Karpas-422 (cell line): Measurements from ENCODE around the gene KIF1B. TPM values are rescaled to one million over a fixed set of nuclear protein-coding genes. Genes with fewer than 3 reads are reported as not detected.

Source experiments
- DNase-seq: peaks from one replicate; pipeline ENCODE4 v3.0.0-alpha.2; 2015
- H2AFZ ChIP-seq: fragments of 200-600 bp; sonication (generic); 2 replicates; pipeline ENCODE4 v1.6.1; 2014; ENCODE audit warnings: antibody characterized with exemption, low read length, mixed read lengths
- H3K27ac ChIP-seq: fragments of 200-600 bp; sonication (generic); 2 replicates; pipeline ENCODE4 v1.5.1; 2014; ENCODE audit warnings: mild to moderate bottlenecking, low read length, moderate library complexity
- H3K27me3 ChIP-seq: fragments of 200-600 bp; sonication (generic); 2 replicates; pipeline ENCODE4 v1.6.1; 2014; ENCODE audit warnings: low read length, mixed read lengths
- H3K36me3 ChIP-seq: fragments of 200-600 bp; sonication (generic); 2 replicates; pipeline ENCODE4 v1.6.1; 2014; ENCODE audit warnings: low read length, mixed read lengths; ENCODE audit not compliant: insufficient read depth
- H3K4me1 ChIP-seq: fragments of 200-600 bp; sonication (generic); 2 replicates; pipeline ENCODE4 v1.6.1; 2014; ENCODE audit warnings: mild to moderate bottlenecking, low read length, mixed read lengths
- H3K4me2 ChIP-seq: fragments of 200-600 bp; sonication (generic); 2 replicates; pipeline ENCODE4 v1.6.1; 2014; ENCODE audit warnings: low read length, low read depth, mild to moderate bottlenecking; ENCODE audit not compliant: poor library complexity, severe bottlenecking
- H3K4me3 ChIP-seq: fragments of 200-600 bp; sonication (generic); 2 replicates; pipeline ENCODE4 v1.5.1; 2014; ENCODE audit warnings: mild to moderate bottlenecking, antibody characterized with exemption, low read length, mixed read lengths
- H3K79me2 ChIP-seq: fragments of 200-600 bp; sonication (generic); 2 replicates; pipeline ENCODE4 v1.6.1; 2014; ENCODE audit warnings: mild to moderate bottlenecking, low read length, mixed read lengths
- H3K9ac ChIP-seq: fragments of 200-600 bp; sonication (generic); 2 replicates; pipeline ENCODE4 v1.6.0; 2014; ENCODE audit warnings: low read length
- H3K9me2 ChIP-seq: fragments of 200-600 bp; sonication (generic), shearing (Covaris generic); replicated peaks from 2 replicates; pipeline ENCODE4 v1.6.0; 2014; ENCODE audit warnings: mild to moderate bottlenecking, low read length, moderate library complexity; ENCODE audit not compliant: insufficient read depth
- H3K9me3 ChIP-seq: fragments of 300-700, 200-600 bp; sonication (generic); 2 replicates; pipeline ENCODE4 v1.6.1; 2014; ENCODE audit warnings: low read length, mixed read lengths
- H4K20me1 ChIP-seq: fragments of 200-600 bp; sonication (generic); 2 replicates; pipeline ENCODE4 v1.6.1; 2014; ENCODE audit warnings: mild to moderate bottlenecking, antibody characterized with exemption, low read length, low read depth; ENCODE audit not compliant: insufficient read depth
- total RNA-seq: library from RNA; depleted of rRNA; stranded (reverse); fragments of >200 nt; shearing (Covaris generic); gene quantifications from 2 replicates; pipeline ENCODE4 v1.2.3, GENCODE V29; 2014; ENCODE audit warnings: low replicate concordance

KIF1B gene
- total RNA-seq, 1 experiment from 2014 or later, result 3.7 TPM

DNA sequence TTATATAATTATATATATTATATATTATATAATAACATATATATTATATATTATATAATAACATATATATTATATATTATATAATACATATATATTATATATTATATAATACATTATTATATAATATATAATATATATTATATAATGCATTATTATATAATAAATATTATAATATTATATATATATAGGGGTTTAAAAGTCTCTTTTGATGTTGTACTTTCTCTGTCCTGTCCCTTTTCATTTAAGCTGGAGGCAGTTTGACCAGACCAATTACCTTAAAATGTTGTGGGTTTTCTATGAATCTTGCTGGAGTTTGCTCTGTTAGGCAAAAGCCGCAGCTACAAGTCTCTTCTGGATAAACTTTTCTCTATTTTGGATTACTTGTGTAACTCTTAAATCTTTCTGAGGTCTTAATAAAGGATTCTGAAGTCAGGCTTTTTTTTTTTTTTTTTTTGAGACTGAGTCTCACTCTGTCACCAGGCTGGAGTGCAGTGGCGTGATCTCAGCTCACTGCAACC is 22.2 kb upstream of the KIF1B start:
- no peak overlapping the region for H3K9ac ChIP-seq
- no peaks in the 10 kb centered on the region for H3K36me3 ChIP-seq
- H3K9me2 ChIP-seq, result no peaks in the 10 kb centered on the region
- H3K4me1 ChIP-seq, result no peaks in the 10 kb centered on the region; the same call in 1 of the 2 replicates
- H3K79me2 ChIP-seq, result no peaks in the 10 kb centered on the region
- no peak overlapping the region for H2AFZ ChIP-seq
- no peak overlapping the region for H3K4me3 ChIP-seq
- no peak for DNase-seq
- H3K27ac ChIP-seq, result no peak overlapping the region
- no peaks in the 10 kb centered on the region for H4K20me1 ChIP-seq
- no peaks in the 10 kb centered on the region for H3K27me3 ChIP-seq
- H3K9me3 ChIP-seq, result no peaks in the 10 kb centered on the region
- no peak overlapping the region for H3K4me2 ChIP-seq

DNA sequence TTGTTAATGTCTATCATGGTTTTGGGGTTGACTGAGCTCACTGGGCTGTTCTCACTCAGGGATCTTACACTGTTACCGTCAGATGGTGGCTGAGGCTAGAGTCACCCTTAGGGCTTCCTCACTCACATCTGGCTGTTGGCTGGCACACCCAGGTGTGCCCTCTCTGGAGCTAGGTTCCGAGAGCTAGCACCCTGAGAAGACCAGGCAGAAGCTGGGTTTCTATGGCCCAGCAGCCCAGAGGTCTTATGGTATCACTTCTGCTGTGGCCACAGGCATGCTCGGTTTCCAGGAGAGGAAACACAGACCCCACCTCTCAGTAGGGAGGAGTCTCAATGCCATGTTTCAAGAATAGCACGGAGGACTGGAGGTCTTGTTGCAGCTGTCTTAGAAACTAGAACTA is 20.7 kb upstream of the KIF1B start:
- no peak for DNase-seq
- Histone ChIP-seq H2AFZ (no peak overlapping the region), H3K4me1 (no peaks in the 10 kb centered on the region; the same call in 1 of the 2 replicates), H3K27ac (no peak overlapping the region), H3K9me3 (no peaks in the 10 kb centered on the region), H3K79me2 (no peaks in the 10 kb centered on the region), H3K4me2 (no peak overlapping the region), H3K36me3 (no peaks in the 10 kb centered on the region), H3K9ac (no peak overlapping the region), H4K20me1 (no peaks in the 10 kb centered on the region), H3K4me3 (no peak overlapping the region), H3K27me3 (no peaks in the 10 kb centered on the region), H3K9me2 (no peaks in the 10 kb centered on the region)

DNA sequence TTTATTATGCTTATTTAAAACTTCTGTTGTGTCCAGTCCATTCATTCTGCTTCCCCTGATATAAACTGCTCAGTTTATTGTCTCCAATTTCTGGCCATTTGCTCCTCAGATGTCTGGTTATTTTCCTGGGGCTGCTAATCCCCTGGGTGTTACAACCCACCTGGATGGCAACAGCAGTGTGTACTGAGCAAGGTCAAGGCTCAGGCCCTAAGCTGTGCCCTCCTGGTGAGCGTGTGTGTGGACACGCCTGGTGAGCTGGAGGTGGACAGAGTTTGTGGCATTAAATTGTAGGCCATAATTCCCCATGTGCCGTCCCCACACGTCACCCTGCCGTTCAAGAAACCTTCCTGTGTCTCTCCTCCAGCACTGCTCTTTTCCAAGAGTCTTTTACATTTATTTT is 18.1 kb upstream of the KIF1B start:
- no peak overlapping the region for H3K9ac ChIP-seq
- no peaks in the 10 kb centered on the region for H3K9me2 ChIP-seq
- H3K27ac ChIP-seq, result no peak overlapping the region
- no peaks in the 10 kb centered on the region for H4K20me1 ChIP-seq
- no peak overlapping the region for H3K4me3 ChIP-seq
- no peaks in the 10 kb centered on the region for H3K27me3 ChIP-seq
- H3K4me2 ChIP-seq, result no peak overlapping the region
- no peak for DNase-seq
- H3K9me3 ChIP-seq, result no peaks in the 10 kb centered on the region
- H3K36me3 ChIP-seq, result no peaks in the 10 kb centered on the region
- no peaks in the 10 kb centered on the region; the same call in 1 of the 2 replicates for H3K4me1 ChIP-seq
- H3K79me2 ChIP-seq, result no peaks in the 10 kb centered on the region
- H2AFZ ChIP-seq, result no peak overlapping the region

DNA sequence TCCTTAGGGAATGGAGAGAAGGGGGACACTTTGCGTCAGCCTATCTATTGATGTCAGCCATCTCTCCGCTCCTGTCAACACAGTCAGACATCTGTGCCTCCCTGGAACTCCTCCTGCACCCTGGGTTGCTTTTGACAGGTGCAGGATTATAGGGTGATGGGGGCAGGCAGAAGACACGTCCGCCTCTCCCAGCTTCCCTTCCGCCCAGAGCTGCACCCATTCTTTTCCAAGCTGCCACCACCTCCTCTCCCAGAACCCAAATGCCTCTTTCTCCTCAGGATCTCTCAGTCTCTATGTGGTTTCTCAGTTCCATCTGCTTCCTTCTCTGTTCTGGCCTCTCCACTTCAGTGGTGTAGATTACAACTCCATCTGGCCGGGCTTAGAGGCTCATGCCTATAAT is 17.1 kb upstream of the KIF1B start:
- Histone ChIP-seq H3K79me2 (no peaks in the 10 kb centered on the region), H3K9ac (no peak overlapping the region), H3K9me3 (no peaks in the 10 kb centered on the region), H4K20me1 (no peaks in the 10 kb centered on the region), H3K4me1 (no peaks in the 10 kb centered on the region; the same call in 1 of the 2 replicates), H2AFZ (no peak overlapping the region), H3K27me3 (no peaks in the 10 kb centered on the region), H3K36me3 (no peaks in the 10 kb centered on the region), H3K4me3 (no peak overlapping the region), H3K9me2 (no peaks in the 10 kb centered on the region), H3K27ac (no peak overlapping the region), H3K4me2 (no peak overlapping the region)
- no peak for DNase-seq

DNA sequence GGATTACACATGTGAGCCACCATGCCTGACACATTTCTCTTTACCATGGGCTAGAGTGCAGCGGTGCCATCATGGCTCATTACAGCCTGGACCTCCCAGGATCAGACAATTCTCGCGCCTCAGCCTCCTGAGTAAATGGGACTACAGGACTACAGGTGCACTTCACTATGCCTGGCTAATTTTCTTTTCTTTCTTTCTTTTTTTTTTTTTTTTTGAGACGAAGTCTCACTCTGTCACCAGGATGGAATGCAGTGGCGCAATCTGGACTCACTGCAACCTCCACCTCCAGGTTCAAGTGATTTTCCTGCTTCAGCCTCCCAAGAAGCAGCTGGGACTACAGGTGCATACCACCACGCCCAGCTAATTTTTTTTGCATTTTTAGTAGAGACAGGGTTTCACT is 14.8 kb upstream of the KIF1B start:
- no peak overlapping the region for H3K4me2 ChIP-seq

DNA sequence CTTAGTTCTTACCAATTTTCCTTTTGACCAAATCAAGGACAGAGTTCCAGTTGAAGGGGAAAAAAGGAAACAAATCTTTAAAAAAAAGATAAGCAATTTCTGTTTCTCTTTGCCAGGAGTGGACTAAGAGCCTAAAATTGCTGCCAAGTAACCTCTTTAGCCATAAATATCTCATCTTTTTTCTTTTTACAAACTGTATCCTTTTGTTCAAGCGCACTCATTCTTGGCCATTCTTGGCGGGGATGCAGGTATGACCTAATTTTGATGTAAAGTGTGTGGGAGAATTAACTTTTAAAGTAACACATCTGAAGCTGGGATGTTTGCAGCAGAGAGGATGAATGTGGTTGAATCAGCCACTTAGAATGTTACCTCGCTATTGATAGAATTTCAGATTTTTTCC is 13.4 kb upstream of the KIF1B start:
- DNase-seq, result no peak
- H4K20me1 ChIP-seq, result no peaks in the 10 kb centered on the region
- H3K4me3 ChIP-seq, result no peak overlapping the region
- H3K4me2 ChIP-seq, result no peak overlapping the region
- no peaks in the 10 kb centered on the region for H3K9me2 ChIP-seq
- no peaks in the 10 kb centered on the region for H3K36me3 ChIP-seq
- H3K27ac ChIP-seq, result no peak overlapping the region
- no peak overlapping the region for H2AFZ ChIP-seq
- H3K9me3 ChIP-seq, result no peaks in the 10 kb centered on the region
- H3K27me3 ChIP-seq, result no peaks in the 10 kb centered on the region
- H3K9ac ChIP-seq, result no peak overlapping the region
- H3K79me2 ChIP-seq, result no peaks in the 10 kb centered on the region
- H3K4me1 ChIP-seq, result no peaks in the 10 kb centered on the region

More for the DNA sequence above, 14.8 kb upstream of the KIF1B start:
- no peak overlapping the region for H3K9ac ChIP-seq
- H3K4me1 ChIP-seq, result no peaks in the 10 kb centered on the region
- no peaks in the 10 kb centered on the region for H3K79me2 ChIP-seq
- no peak overlapping the region for H3K27ac ChIP-seq
- no peak overlapping the region for H3K4me3 ChIP-seq
- H3K36me3 ChIP-seq, result no peaks in the 10 kb centered on the region
- no peak overlapping the region for H2AFZ ChIP-seq
- no peak for DNase-seq
- no peaks in the 10 kb centered on the region for H3K27me3 ChIP-seq
- H3K9me3 ChIP-seq, result no peaks in the 10 kb centered on the region
- H4K20me1 ChIP-seq, result no peaks in the 10 kb centered on the region
- H3K9me2 ChIP-seq, result no peaks in the 10 kb centered on the region

DNA sequence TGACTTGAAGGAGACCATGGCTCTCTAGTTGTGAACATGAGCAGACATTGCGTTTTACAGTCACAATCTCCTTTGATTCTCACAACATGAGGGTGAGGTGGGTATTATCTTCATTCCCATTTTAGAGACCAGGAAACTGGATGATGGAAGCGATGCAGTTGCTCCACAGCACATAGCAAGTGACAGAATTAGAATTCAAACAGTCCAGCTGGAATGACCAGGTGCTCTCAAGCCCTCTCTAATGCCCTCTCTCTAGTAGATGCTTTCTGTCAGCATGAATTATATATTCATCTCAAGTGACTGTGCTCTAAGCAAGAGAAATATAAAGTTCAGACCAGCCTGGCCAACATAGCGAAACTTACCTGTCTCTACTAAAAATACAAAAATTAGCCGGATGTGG is 9.8 kb upstream of the KIF1B start:
- H3K9me3 ChIP-seq, result no peaks in the 10 kb centered on the region
- H3K27me3 ChIP-seq, result no peaks in the 10 kb centered on the region
- H3K9ac ChIP-seq, result no peak overlapping the region
- H3K36me3 ChIP-seq, result no peaks in the 10 kb centered on the region
- H3K4me3 ChIP-seq, result no peak overlapping the region
- no peak for DNase-seq
- no peaks in the 10 kb centered on the region for H3K79me2 ChIP-seq
- H3K27ac ChIP-seq, result no peak overlapping the region
- no peak overlapping the region for H3K4me2 ChIP-seq
- H3K9me2 ChIP-seq, result no peaks in the 10 kb centered on the region
- no peaks in the 10 kb centered on the region for H4K20me1 ChIP-seq
- H3K4me1 ChIP-seq, result no peaks in the 10 kb centered on the region
- H2AFZ ChIP-seq, result no peak overlapping the region

DNA sequence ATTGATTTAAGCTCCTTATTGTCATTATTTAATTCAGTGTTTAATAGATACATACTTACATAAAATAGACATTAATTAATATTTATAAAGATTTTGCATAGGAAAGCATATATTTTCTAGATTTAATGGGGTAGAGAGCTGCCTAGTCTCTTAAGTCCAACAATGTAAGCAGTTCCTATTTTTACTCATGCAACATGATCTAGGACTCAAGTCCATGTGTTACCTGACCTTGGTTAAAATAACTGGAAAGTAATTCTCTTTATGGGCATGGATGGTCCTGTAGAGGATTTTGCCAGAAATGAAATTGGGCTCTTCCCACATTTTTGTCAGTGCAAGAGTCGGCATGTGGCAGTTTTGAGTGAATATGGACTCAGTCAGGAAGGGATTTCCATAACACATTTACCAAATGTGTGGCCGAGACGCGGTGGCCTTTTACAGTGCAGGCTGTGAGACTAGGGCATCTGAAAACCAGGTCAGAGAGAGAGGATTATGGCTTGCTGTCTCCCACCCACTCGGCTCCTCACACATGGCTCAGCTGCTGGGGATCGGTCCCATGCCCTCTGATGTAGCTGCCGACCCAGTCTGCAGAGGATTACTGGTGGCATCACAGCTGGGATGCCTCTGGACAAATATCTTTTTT is 6.2 kb upstream of the KIF1B start:
- H3K36me3 ChIP-seq, result no peaks in the 10 kb centered on the region
- no peak overlapping the region for H3K4me2 ChIP-seq
- DNase-seq, result no peak
- H3K4me3 ChIP-seq, result no peak overlapping the region
- no peaks in the 10 kb centered on the region for H3K4me1 ChIP-seq
- no peak overlapping the region for H2AFZ ChIP-seq
- H4K20me1 ChIP-seq, result no peaks in the 10 kb centered on the region
- H3K79me2 ChIP-seq, result no peaks in the 10 kb centered on the region
- no peaks in the 10 kb centered on the region for H3K9me2 ChIP-seq
- H3K27me3 ChIP-seq, result no peaks in the 10 kb centered on the region
- no peaks in the 10 kb centered on the region for H3K9me3 ChIP-seq
- no peak overlapping the region for H3K27ac ChIP-seq
- H3K9ac ChIP-seq, result no peak overlapping the region
